GM23338 (cell line): ENCODE measurements around the gene AVPR1B. TPM values are rescaled to one million over a fixed set of nuclear protein-coding genes. Genes with fewer than 3 reads are reported as not detected.
"Not testable (repeated sequence)": the region's sequence is repeated elsewhere in the genome, so short reads cannot be mapped to it uniquely, and the experiment has no call there.

Experiments
- ATAC-seq: fragments of 200-7000 bp; cut with Tn5 transposase; 3 replicates; pipeline ENCODE4 v1.9.1; 2020
- DNase-seq: peaks from one replicate; pipeline ENCODE4 v3.0.0-alpha.2; 2015; ENCODE audit warnings: low spot score
- H2AFZ ChIP-seq: fragments of 200-600 bp; sonication (generic); 2 replicates; pipeline ENCODE4 v1.8.0; 2016; ENCODE audit warnings: antibody characterized with exemption, mild to moderate bottlenecking, moderate library complexity
- H3F3A ChIP-seq: fragments of 200-600 bp; sonication (generic); replicated peaks from 2 replicates; pipeline ENCODE4 v1.8.0; 2017; ENCODE audit warnings: antibody characterized with exemption, mixed run types, low read depth
- H3K27ac ChIP-seq: fragments of 200-600 bp; sonication (generic); 2 replicates; pipeline ENCODE4 v1.6.1; 2016; ENCODE audit warnings: low read depth
- H3K27me3 ChIP-seq: fragments of 200-600 bp; sonication (generic); 2 replicates; pipeline ENCODE4 v1.8.0; 2016; ENCODE audit warnings: mild to moderate bottlenecking, mixed run types, moderate library complexity; ENCODE audit not compliant: insufficient read depth
- H3K36me3 ChIP-seq: fragments of 200-600 bp; sonication (generic); 2 replicates; pipeline ENCODE4 v1.8.0; 2016; ENCODE audit warnings: mild to moderate bottlenecking; ENCODE audit not compliant: insufficient read depth
- H3K4me1 ChIP-seq: fragments of 200-600 bp; sonication (generic); 2 replicates; pipeline ENCODE4 v1.8.0; 2016; ENCODE audit warnings: mild to moderate bottlenecking, moderate library complexity; ENCODE audit not compliant: insufficient read depth
- H3K4me2 ChIP-seq: fragments of 200-600 bp; sonication (generic); 2 replicates; pipeline ENCODE4 v1.7.1; 2017; ENCODE audit warnings: mixed run types
- H3K4me3 ChIP-seq: fragments of 200-600 bp; sonication (generic); 2 replicates; pipeline ENCODE4 v1.6.1; 2016; ENCODE audit warnings: mixed run types
- H3K79me2 ChIP-seq: fragments of 200-600 bp; sonication (generic); replicated peaks from 2 replicates; pipeline ENCODE4 v1.8.0; 2017; ENCODE audit warnings: mild to moderate bottlenecking; ENCODE audit not compliant: insufficient read depth
- H3K9me2 ChIP-seq: fragments of 200-600 bp; sonication (generic); 2 replicates; pipeline ENCODE4 v1.8.0; 2017; ENCODE audit not compliant: insufficient read depth
- H4K20me1 ChIP-seq: fragments of 200-600 bp; sonication (generic); replicated peaks from 2 replicates; pipeline ENCODE4 v1.8.0; 2017; ENCODE audit warnings: mild to moderate bottlenecking; ENCODE audit not compliant: insufficient read depth
- H3K27ac Mint-ChIP-seq: 2 replicates; pipeline ENCODE4 v1.8.0; 2020; ENCODE audit warnings: inconsistent platforms, mild to moderate bottlenecking, moderate library complexity, mixed read lengths
- H3K27me3 Mint-ChIP-seq: 3 replicates; pipeline ENCODE4 v1.8.0; 2022; ENCODE audit warnings: low read depth, mild to moderate bottlenecking, moderate library complexity, mixed read lengths, inconsistent platforms; ENCODE audit not compliant: insufficient read depth, poor library complexity
- H3K36me3 Mint-ChIP-seq: 3 replicates; pipeline ENCODE4 v1.8.0; 2021; ENCODE audit warnings: low read depth, mild to moderate bottlenecking, inconsistent platforms, moderate library complexity, mixed read lengths
- H3K4me1 Mint-ChIP-seq: 3 replicates; pipeline ENCODE4 v1.8.0; 2020; ENCODE audit warnings: mild to moderate bottlenecking, inconsistent platforms, mixed read lengths
- H3K4me3 Mint-ChIP-seq: 3 replicates; pipeline ENCODE4 v1.8.0; 2021; ENCODE audit warnings: moderate library complexity, mild to moderate bottlenecking, inconsistent platforms, mixed read lengths
- H3K9me3 Mint-ChIP-seq: 3 replicates; pipeline ENCODE4 v1.8.0; 2020; ENCODE audit warnings: moderate library complexity, mild to moderate bottlenecking, inconsistent platforms, mixed read lengths
- CREB1 ChIP-seq: fragments of 250-450 bp; sonication (Bioruptor Pico); IDR thresholded peaks from 2 replicates; pipeline ENCODE4 v1.5.0; 2020; ENCODE audit warnings: low read depth, mild to moderate bottlenecking, moderate library complexity
- ETS1 ChIP-seq: IDR thresholded peaks from 2 replicates; pipeline ENCODE4 v1.6.1; 2016; ENCODE audit warnings: antibody characterized with exemption
- EZH2 ChIP-seq: fragments of 200-600 bp; sonication (generic); IDR thresholded peaks from one replicate; pipeline ENCODE4 v1.8.0; 2017; ENCODE audit warnings: antibody characterized with exemption, mild to moderate bottlenecking, low read depth; ENCODE audit not compliant: unreplicated experiment
- EZH2phosphoT487 ChIP-seq: fragments of 200-600 bp; sonication (generic); IDR thresholded peaks from one replicate; pipeline ENCODE4 v1.8.1; 2018; ENCODE audit warnings: antibody characterized with exemption; ENCODE audit not compliant: unreplicated experiment
- JUNB ChIP-seq: IDR thresholded peaks from one replicate; pipeline ENCODE4 v1.6.1; 2016; ENCODE audit warnings: antibody characterized with exemption; ENCODE audit not compliant: unreplicated experiment
- NANOG ChIP-seq: IDR thresholded peaks from 2 replicates; pipeline ENCODE4 v1.6.1; 2016; ENCODE audit warnings: antibody characterized with exemption, borderline replicate concordance
- POLR2AphosphoS5 ChIP-seq: IDR thresholded peaks from 2 replicates; pipeline ENCODE4 v1.6.1; 2016; ENCODE audit warnings: antibody characterized with exemption, low read depth
- STAT1 ChIP-seq: IDR thresholded peaks from one replicate; pipeline ENCODE4 v1.6.1; 2016; ENCODE audit warnings: antibody characterized with exemption; ENCODE audit not compliant: unreplicated experiment
- ZNF114 ChIP-seq: fragments of 250-450 bp; sonication (Bioruptor Pico); IDR thresholded peaks from 2 replicates; pipeline ENCODE4 v1.5.0; 2020; ENCODE audit warnings: mild to moderate bottlenecking, moderate library complexity
- polyA plus RNA-seq: library from polyadenylated mRNA; unstranded; fragments of >200 nt; fragmentation: Nextera tagmentation; extraction: Ambion mirVana; gene quantifications from 2 replicates; pipeline ENCODE4 v1.2.1, GENCODE V29; 2016
- total RNA-seq: library from RNA; depleted of rRNA; stranded (reverse); fragments of >200 nt; shearing (Covaris generic); gene quantifications from 2 replicates; pipeline ENCODE4 v1.2.3, GENCODE V29; 2014

The AVPR1B gene
- total and polyA plus RNA-seq, 2 experiments from 2014 or later, result 0.24 to 0.52 TPM

GRCh38 chr1:206067486-206068227 is 49.5 kb downstream of the AVPR1B start (continued):
- no peak for TF ChIP-seq JUNB
- TF ChIP-seq EZH2, result no peak
- no peak for TF ChIP-seq POLR2AphosphoS5
- TF ChIP-seq ZNF114, result no peak
- no peak for TF ChIP-seq CREB1 (CRISPR knock-in tag)
- no peak for TF ChIP-seq NANOG

GRCh38 chr1:206066479-206067171 is 50.6 kb downstream of the AVPR1B start:
- no peak for ATAC-seq
- no peak for DNase-seq

GRCh38 chr1:206065547-206066145 is 51.5 kb downstream of the AVPR1B start:
- H3K4me3 ChIP-seq, result no peak overlapping the region
- TF ChIP-seq NANOG (no peak), EZH2 (no peak), POLR2AphosphoS5 (no peak), CREB1 (CRISPR knock-in tag) (no peak), JUNB (no peak), STAT1 (no peak), ETS1 (no peak), ZNF114 (no peak), EZH2phosphoT487 (no peak)
- peaks cover 28% of the 10 kb centered on the region for H3K9me3 Mint-ChIP-seq
- no peaks in the 10 kb centered on the region for H3K36me3 ChIP-seq
- peaks cover 2% of the 10 kb centered on the region for H3K27me3 Mint-ChIP-seq
- H3F3A ChIP-seq, result no peaks in the 10 kb centered on the region
- H2AFZ ChIP-seq, result no peak overlapping the region
- no peak overlapping the region for H3K27ac Mint-ChIP-seq
- H3K9me2 ChIP-seq, result no peaks in the 10 kb centered on the region
- H3K36me3 Mint-ChIP-seq, result peaks cover 9% of the 10 kb centered on the region
- peaks cover 10% of the 10 kb centered on the region; the same call in 2 of the 3 replicates for H3K4me1 Mint-ChIP-seq
- no peak overlapping the region for H3K27ac ChIP-seq
- DNase-seq, result no peak
- no peaks in the 10 kb centered on the region for H3K4me1 ChIP-seq
- H3K4me3 Mint-ChIP-seq, result no peak overlapping the region
- H3K4me2 ChIP-seq, result no peak overlapping the region
- no peaks in the 10 kb centered on the region for H4K20me1 ChIP-seq
- H3K79me2 ChIP-seq, result no peaks in the 10 kb centered on the region
- no peaks in the 10 kb centered on the region for H3K27me3 ChIP-seq
- no peak for ATAC-seq

More at GRCh38 chr1:206066479-206067171, 50.6 kb downstream of the AVPR1B start:
- no peak overlapping the region for H3K4me2 ChIP-seq
- peak overlapping the region; percentile 69; the same call in 1 of the 2 replicates for H2AFZ ChIP-seq
- peaks cover 2% of the 10 kb centered on the region for H3K27me3 Mint-ChIP-seq
- peaks cover 7% of the 10 kb centered on the region for H3K36me3 Mint-ChIP-seq
- H3K9me3 Mint-ChIP-seq, result peaks cover 25% of the 10 kb centered on the region
- no peak overlapping the region for H3K27ac ChIP-seq
- TF ChIP-seq EZH2 (no peak), EZH2phosphoT487 (no peak), ETS1 (no peak), NANOG (no peak), STAT1 (no peak), CREB1 (CRISPR knock-in tag) (no peak)
- no peak overlapping the region for H3K4me3 ChIP-seq
- peaks cover 10% of the 10 kb centered on the region; the same call in 2 of the 3 replicates for H3K4me1 Mint-ChIP-seq
- no peaks in the 10 kb centered on the region for H4K20me1 ChIP-seq
- H3K27me3 ChIP-seq, result no peaks in the 10 kb centered on the region
- no peaks in the 10 kb centered on the region for H3F3A ChIP-seq
- no peaks in the 10 kb centered on the region for H3K79me2 ChIP-seq
- H3K4me1 ChIP-seq, result no peaks in the 10 kb centered on the region
- H3K36me3 ChIP-seq, result no peaks in the 10 kb centered on the region
- no peak overlapping the region for H3K27ac Mint-ChIP-seq
- no peaks in the 10 kb centered on the region for H3K9me2 ChIP-seq
- no peak overlapping the region for H3K4me3 Mint-ChIP-seq

GRCh38 chr1:206064501-206064900 is 52.7 kb downstream of the AVPR1B start:
- not testable (repeated sequence) for H3K27ac Mint-ChIP-seq, H3K27me3 ChIP-seq, DNase-seq, H3K27ac ChIP-seq, H3K4me3 Mint-ChIP-seq, H3K36me3 ChIP-seq, H3K4me2 ChIP-seq, H3F3A ChIP-seq, H4K20me1 ChIP-seq, H3K36me3 Mint-ChIP-seq, H3K27me3 Mint-ChIP-seq, H2AFZ ChIP-seq, H3K4me3 ChIP-seq, H3K9me2 ChIP-seq, H3K4me1 Mint-ChIP-seq, ATAC-seq, H3K79me2 ChIP-seq, H3K4me1 ChIP-seq
- H3K9me3 Mint-ChIP-seq, result peaks cover 28% of the 10 kb centered on the region

- not testable (repeated sequence) for H2AFZ ChIP-seq, H3K27me3 Mint-ChIP-seq, H3K27ac Mint-ChIP-seq, H3K9me2 ChIP-seq, H3K4me2 ChIP-seq, H4K20me1 ChIP-seq, H3K36me3 ChIP-seq, H3F3A ChIP-seq, H3K4me3 ChIP-seq, ATAC-seq, H3K79me2 ChIP-seq, DNase-seq, H3K4me3 Mint-ChIP-seq, H3K4me1 ChIP-seq, H3K27ac ChIP-seq, H3K27me3 ChIP-seq, H3K36me3 Mint-ChIP-seq, H3K4me1 Mint-ChIP-seq
- peaks cover 28% of the 10 kb centered on the region for H3K9me3 Mint-ChIP-seq
These were observed 53.2 kb downstream of the AVPR1B start for GRCh38 chr1:206064001-206064400.
